GM04503 (cell line): ENCODE data around the gene DDX41.

Source experiments
- DNase-seq: peaks from one replicate; pipeline ENCODE4 v3.0.0-alpha.2; 2012; ENCODE audit warnings: low read depth

DDX41 gene

GRCh38 chr5:177513500-177513899 lies 3.3 kb downstream of the DDX41 start:
- DNase-seq: no peak

- no peak for DNase-seq
These were observed 3.9 kb downstream of the DDX41 start for GRCh38 chr5:177512736-177513380.

- no peak for DNase-seq
These were observed 4.7 kb downstream of the DDX41 start for GRCh38 chr5:177511796-177512675.

DNA sequence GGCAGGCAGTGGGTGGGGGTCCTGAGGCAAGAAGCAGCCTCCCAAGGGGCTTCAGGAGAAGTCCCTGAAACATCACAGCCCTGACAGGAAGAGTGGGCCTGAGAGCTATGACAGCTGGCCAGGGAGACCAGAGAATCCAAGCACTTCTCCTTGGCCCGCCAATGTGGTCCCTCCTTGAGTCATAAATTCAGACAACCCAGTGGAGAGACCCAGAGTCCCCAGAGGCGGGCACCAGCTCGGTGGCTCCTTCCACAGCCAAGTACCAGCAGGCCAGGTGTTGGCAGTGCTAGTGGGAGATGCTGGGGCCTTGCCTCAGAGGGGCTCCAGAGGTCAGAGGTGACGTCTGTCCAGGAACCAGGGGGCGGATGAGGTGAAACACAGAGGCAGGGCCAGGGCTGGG lies 5.6 kb downstream of the DDX41 start:
- no peak for DNase-seq

GRCh38 chr5:177510567-177511053 lies 6.2 kb downstream of the DDX41 start:
- DNase-seq: no peak

DNA sequence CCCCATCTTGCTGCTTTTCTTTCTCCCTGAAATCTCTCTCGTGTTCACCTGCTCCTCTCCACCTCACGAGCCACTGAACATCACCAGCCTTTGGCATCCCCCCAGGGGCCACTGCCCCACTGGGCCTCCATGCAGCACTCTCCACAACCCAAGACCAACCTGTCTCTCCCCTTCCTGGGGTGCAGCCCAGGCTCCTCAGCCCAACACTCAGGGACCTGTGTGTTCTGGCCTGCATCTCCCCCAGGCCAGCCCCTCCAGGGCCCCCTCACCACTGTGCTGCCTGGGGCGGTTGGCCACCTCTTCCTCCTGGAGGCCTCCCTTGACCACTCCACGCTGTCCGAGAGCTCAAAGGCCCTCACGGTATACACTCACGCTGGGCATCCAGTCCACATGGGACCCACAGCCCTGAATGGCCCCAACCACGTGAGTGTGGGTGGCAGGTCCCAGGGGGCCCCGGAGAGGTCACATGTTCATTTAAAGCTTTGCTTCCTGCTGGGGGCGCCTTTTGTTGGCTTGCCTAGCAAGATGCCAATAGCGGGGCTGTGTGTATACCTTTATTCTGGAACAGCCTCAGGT lies 6.7 kb downstream of the DDX41 start:
- no peak for DNase-seq

DNA sequence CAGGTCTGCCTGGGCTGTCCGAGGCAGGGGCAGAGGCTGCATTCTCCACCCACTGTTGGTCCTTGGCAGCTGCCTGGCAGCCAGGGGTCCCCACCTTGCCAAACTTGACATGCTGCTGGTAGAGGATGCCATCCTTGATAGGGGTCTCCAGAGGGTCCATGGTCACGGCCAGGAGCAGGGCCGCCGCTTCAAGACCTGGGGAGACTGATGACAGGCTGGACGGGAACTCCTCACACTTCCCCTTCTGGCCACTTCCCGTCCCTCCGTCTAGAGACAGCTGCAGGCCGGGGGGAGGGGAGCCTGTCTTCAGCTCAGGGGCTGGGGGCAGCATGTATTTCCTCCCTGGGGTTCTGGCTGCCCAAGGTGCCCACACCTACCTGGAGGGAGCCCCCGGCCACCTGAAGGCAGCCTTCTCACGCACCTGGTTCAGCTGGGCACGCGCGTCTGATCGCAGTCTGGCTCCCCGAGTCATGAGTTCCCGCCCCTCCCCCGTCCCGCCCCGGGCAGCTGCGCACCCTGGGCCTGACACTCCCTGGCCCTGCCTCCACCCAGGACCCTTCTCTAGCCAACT lies 7.3 kb downstream of the DDX41 start, which contains the start of gene DOK3:
Gene DOK3, minus strand, starts transcription at position 446 of the 571 bp plus-strand sequence. Its CDS starts 286 bp downstream, at position 160.
- DNase-seq: no peak

GRCh38 chr5:177508837-177509236 lies 7.9 kb downstream of the DDX41 start:
- DNase-seq: no peak

GRCh38 chr5:177508221-177508611 lies 8.5 kb downstream of the DDX41 start:
- DNase-seq: no peak

GRCh38 chr5:177507596-177508220 lies 9.1 kb downstream of the DDX41 start:
- DNase-seq: no peak

- DNase-seq: no peak
These were observed 9.6 kb downstream of the DDX41 start for GRCh38 chr5:177507165-177507564.

- no peak for DNase-seq
These were observed 11.7 kb downstream of the DDX41 start for GRCh38 chr5:177505075-177505474.

- no peak for DNase-seq
These were observed 12.4 kb downstream of the DDX41 start for GRCh38 chr5:177504086-177505056.

GRCh38 chr5:177503351-177504085 lies 13.2 kb downstream of the DDX41 start:
- DNase-seq: no peak

- no peak for DNase-seq
These were observed 13.9 kb downstream of the DDX41 start for GRCh38 chr5:177502886-177503285.

DNA sequence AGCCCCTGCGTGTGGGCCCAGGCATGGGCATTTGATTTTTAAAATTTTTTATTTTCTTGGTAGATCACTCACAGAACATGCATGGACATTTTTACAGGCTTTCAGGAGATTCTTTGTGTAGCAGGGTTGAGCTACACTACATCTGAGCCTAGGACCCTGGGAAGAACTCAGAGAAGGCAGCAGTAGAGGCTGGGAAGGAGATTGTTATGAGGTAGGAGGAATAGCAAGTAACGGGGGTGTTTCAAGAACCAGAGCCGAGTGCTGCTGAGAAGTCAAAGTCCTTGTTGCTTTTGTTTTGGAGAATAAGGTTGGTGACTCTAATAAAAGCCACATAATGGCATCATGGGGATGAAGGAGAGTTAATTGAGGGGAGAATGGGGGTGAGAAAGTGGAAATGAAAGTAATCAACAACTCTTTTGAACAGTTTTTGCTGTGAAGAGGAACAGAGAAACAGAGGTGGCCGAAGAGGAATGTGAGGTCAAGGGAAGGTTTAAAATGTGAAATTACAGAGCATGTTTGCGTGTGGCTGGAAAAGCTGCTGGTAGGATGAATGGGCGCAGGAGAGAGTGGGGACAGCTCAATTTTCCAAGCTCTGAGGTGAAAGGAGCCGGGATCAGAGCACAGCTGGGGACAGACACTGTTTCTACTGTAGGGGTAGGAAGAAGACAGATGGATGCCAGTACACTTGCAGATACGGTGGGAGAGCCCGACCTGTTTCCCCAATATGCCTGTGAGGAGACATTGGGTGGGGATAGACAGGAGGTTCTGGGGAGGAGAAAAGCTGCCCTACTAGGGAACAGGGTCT lies 14.7 kb downstream of the DDX41 start:
- no peak for DNase-seq

DNA sequence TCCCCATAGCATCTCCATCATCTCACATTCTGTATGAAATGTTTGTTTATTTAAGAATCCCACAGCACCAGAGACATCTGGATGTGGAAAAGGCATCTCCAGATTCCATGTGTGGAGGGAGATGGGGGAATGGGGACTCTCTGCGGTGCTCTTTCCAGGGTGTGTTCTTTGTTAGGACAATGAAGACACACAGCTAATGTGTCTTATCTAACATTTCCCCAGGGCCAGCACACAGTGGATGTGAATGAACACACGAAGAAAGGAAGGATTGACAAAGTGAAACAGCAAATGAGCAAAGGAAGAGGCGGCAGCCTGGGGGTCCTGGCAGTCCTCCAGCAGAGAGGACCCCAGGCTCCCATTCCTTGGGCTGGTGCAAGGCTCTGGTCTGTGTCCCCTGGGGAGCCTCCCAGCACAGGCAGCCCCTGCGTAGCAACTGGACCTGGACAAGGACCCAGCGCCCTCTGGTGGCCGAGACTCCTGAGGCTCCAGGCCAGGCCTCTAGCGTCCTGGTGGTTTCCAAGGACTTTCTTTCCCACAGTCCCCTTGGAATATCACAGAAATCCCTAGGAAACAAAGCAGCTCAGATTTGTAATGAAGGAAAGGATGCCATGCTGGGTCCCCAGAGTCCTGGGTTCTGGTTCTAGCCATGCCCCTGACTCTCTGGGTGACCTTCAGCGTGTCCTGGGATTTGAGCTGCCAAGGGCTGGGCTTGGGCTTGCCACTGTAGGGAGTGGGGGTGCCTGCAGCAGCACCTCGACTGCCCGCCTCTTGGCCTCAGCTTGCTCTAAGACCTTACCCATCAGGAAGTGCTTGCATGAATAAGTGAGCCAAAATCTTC lies 15.9 kb downstream of the DDX41 start:
- peak; percentile 23 for DNase-seq

DNA sequence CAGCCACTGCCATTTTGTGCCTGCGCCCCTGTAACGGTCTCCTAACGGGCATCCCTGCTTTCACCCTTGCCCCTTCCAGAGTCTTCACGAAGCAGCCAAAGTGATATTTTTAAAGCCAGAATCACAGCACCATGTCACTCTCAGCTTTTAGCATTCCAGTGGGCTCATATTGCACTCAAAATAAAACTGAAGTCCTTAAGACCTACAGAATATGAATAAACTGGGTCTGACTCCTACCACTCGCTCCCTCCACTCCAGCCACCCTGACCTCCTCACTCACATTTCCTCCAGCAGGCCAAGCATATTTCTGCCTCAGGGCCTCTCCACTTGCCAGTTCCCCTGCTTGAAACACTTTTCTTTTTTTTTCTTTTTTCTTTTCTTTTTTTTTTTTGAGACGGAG lies 16.9 kb downstream of the DDX41 start:
- no peak for DNase-seq
